ENCODE measurements around the gene OSBPL5. TPM values are rescaled to one million over a fixed set of nuclear protein-coding genes. Genes with fewer than 3 reads are reported as not detected.

OSBPL5 gene
- polyA plus RNA-seq, 3 donors: 3.1 to 30.3 (median 6.8) TPM

- peaks cover 33% of the 10 kb centered on the region for H3K4me1 Mint-ChIP-seq
- Histone ChIP-seq H3K9me3 (replicated peaks in 1 of 2; ENCODE audit: control insufficient read depth in 1 of 2, insufficient read depth in 1 of 2, low read length in 2 of 2) (no peaks in the 10 kb centered on the region), H3K79me2 (ENCODE audit: insufficient read depth, low read length) (peaks cover 46% of the 10 kb centered on the region), H3K27me3 (ENCODE audit: control insufficient read depth in 2 of 2, insufficient read depth in 2 of 2, low read length in 2 of 2) (no peaks in the 10 kb centered on the region), H4K20me1 (ENCODE audit: insufficient read depth, low read length) (peaks cover 35% of the 10 kb centered on the region), H3K4me2 (replicated peaks; ENCODE audit: extremely low read depth, low read length, poor library complexity, severe bottlenecking) (peak within 1 kb of the TSS; percentile 94), H2AFZ (ENCODE audit: insufficient read depth, low read depth, low read length, poor library complexity, severe bottlenecking) (peak within 1 kb of the TSS; percentile 89), H3K4me3 (replicated peaks in 1 of 3; ENCODE audit: low read depth in 2 of 3, low read length in 3 of 3) (peak within 1 kb of the TSS; percentile 68 to 97 (median 84)), H3K36me3 (replicated peaks in 1 of 2; ENCODE audit: control insufficient read depth in 1 of 2, insufficient read depth in 2 of 2, low read length in 2 of 2) (peaks cover 5 to 20% of the 10 kb centered on the region in 2 donors), H3K9ac (ENCODE audit: insufficient read depth, low read length, poor library complexity, severe bottlenecking) (peak within 1 kb of the TSS; percentile 94), H3K27ac (ENCODE audit: low read depth in 1 of 2, low read length in 2 of 2) (peak within 1 kb of the TSS; percentile 16 to 92), H3K4me1 (ENCODE audit: control insufficient read depth in 1 of 2, insufficient read depth in 2 of 2, low read length in 2 of 2) (peaks cover 20 to 25% of the 10 kb centered on the region in 2 donors)
- H3K27ac Mint-ChIP-seq: peak within 1 kb of the TSS; percentile 83 to 96 (median 86)
- peak; percentile 93 to 97 (median 97) for DNase-seq
- WGBS (ENCODE audit: insufficient coverage): 7% methylated on average over 66 of the region's 68 CpGs
- H3K36me3 Mint-ChIP-seq: peaks cover 22 to 27% of the 10 kb centered on the region in 2 donors
- H3K4me3 Mint-ChIP-seq: peak within 1 kb of the TSS; percentile 87
- H3K9me3 Mint-ChIP-seq: peaks cover 0 to 4% (median 0%) of the 10 kb centered on the region in 7 donors
- peaks cover 2 to 7% (median 3%) of the 10 kb centered on the region in 3 donors for H3K27me3 Mint-ChIP-seq (ENCODE audit: low read depth in 3 of 3)
- intact Hi-C loops (cut with micrococcal nuclease): loop anchor here in 1 of 2 donors (2.0 kb wide), 1 partner anchor 67 kb away; no protein-coding TSS in a partner anchor
- no peak for TF ChIP-seq CTCF (IDR thresholded peaks at IDR 0.05)
These were observed 107.8 kb downstream of the OSBPL5 start, which contains the start of gene CARS1 for GRCh38 chr11:3057069-3057963. CARS1 (minus strand) TSS chr11:3057423; CDS start chr11:3057367, 56 bp downstream.

DNA sequence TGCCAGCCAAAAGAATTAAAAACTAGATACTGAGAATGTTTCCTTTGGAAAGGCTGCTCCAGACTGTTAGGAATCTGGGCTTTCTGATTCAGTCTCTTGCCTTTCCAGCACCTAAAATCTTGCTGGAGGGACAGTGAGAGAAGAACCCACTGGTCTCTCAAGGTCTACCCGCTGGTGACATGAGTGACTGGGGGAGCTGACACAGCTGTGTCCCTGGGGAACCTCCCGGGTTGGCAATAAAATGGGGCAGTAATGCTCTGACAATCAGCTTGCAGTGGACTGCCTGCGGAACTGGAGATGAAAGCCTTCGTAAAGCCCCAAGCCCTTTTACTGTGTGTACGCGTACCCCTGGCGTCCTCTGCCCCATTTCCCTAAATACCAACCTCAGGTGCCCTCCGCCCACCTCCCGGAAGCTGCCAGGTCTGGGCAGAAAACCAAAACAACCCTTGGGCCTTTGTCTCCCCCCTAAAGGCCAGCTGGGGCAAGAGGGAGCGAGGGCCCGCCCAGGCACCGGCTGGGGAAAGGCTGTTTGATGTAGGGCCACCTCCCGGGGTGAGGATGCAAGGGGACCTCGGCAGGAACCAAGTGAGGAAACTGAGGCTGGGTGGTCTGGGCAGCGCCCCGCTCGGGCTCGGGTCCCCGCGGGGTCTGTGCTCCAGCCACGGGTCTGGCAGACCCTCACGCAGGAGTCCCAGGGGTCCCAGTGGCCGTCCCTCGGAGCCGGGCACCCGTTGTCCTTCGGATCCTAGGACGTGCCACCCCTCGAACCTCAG lies 108.6 kb downstream of the OSBPL5 start:
- Histone ChIP-seq H3K79me2 (ENCODE audit: insufficient read depth, low read length) (peaks cover 53% of the 10 kb centered on the region), H3K9ac (ENCODE audit: insufficient read depth, low read length, poor library complexity, severe bottlenecking) (peak overlapping the region; percentile 94), H4K20me1 (ENCODE audit: insufficient read depth, low read length) (peaks cover 44% of the 10 kb centered on the region), H3K27me3 (ENCODE audit: control insufficient read depth in 2 of 2, insufficient read depth in 2 of 2, low read length in 2 of 2) (no peaks in the 10 kb centered on the region), H3K4me3 (replicated peaks in 1 of 3; ENCODE audit: low read depth in 2 of 3, low read length in 3 of 3) (peak overlapping the region; percentile 68 to 97 (median 84)), H3K27ac (ENCODE audit: low read depth in 1 of 2, low read length in 2 of 2) (peak overlapping the region; percentile 16 to 92), H2AFZ (ENCODE audit: insufficient read depth, low read depth, low read length, poor library complexity, severe bottlenecking) (peak overlapping the region; percentile 89), H3K9me3 (replicated peaks in 1 of 2; ENCODE audit: control insufficient read depth in 1 of 2, insufficient read depth in 1 of 2, low read length in 2 of 2) (no peaks in the 10 kb centered on the region), H3K4me2 (replicated peaks; ENCODE audit: extremely low read depth, low read length, poor library complexity, severe bottlenecking) (peak overlapping the region; percentile 94), H3K36me3 (replicated peaks in 1 of 2; ENCODE audit: control insufficient read depth in 1 of 2, insufficient read depth in 2 of 2, low read length in 2 of 2) (peaks cover 5 to 24% of the 10 kb centered on the region in 2 donors), H3K4me1 (ENCODE audit: control insufficient read depth in 1 of 2, insufficient read depth in 2 of 2, low read length in 2 of 2) (peaks cover 21 to 33% of the 10 kb centered on the region in 2 donors)
- intact Hi-C loops (cut with micrococcal nuclease): loop anchor here in 1 of 2 donors (2.0 kb wide), 1 partner anchor 66 kb away; no protein-coding TSS in a partner anchor
- H3K4me3 Mint-ChIP-seq: peak overlapping the region; percentile 87
- no peak for TF ChIP-seq CTCF (IDR thresholded peaks at IDR 0.05)
- H3K36me3 Mint-ChIP-seq: peaks cover 25 to 34% of the 10 kb centered on the region in 2 donors
- H3K27ac Mint-ChIP-seq: peak overlapping the region; percentile 83 to 96 (median 86)
- H3K4me1 Mint-ChIP-seq: peaks cover 41% of the 10 kb centered on the region
- 7% methylated on average over 23 of the region's 29 CpGs for WGBS (ENCODE audit: insufficient coverage)
- DNase-seq: peak in 1 of 3 donors; percentile 17
- H3K27me3 Mint-ChIP-seq (ENCODE audit: low read depth in 3 of 3): peaks cover 2 to 3% (median 3%) of the 10 kb centered on the region in 3 donors
- H3K9me3 Mint-ChIP-seq: peaks cover 0 to 4% (median 0%) of the 10 kb centered on the region in 7 donors
